Measurements from ENCODE around the gene LRRC4C.

LRRC4C gene

GRCh38 chr11:40287916-40288803 lies 1171.3 kb downstream of the LRRC4C start:
- TF ChIP-seq CTCF (IDR thresholded peaks at IDR 0.05; ENCODE audit: low read depth, low read length), result no peak
- no peak overlapping the region for H3K4me3 ChIP-seq (ENCODE audit: low read depth, low read length)

- no peak for TF ChIP-seq CTCF (IDR thresholded peaks at IDR 0.05; ENCODE audit: low read depth, low read length)
- H3K4me3 ChIP-seq (ENCODE audit: low read depth, low read length), result no peak overlapping the region
Measured at GRCh38 chr11:40286137-40286536, 1173.3 kb downstream of the LRRC4C start.

GRCh38 chr11:40285558-40285957 lies 1173.9 kb downstream of the LRRC4C start:
- no peak for TF ChIP-seq CTCF (IDR thresholded peaks at IDR 0.05; ENCODE audit: low read depth, low read length)
- no peak overlapping the region for H3K4me3 ChIP-seq (ENCODE audit: low read depth, low read length)

GRCh38 chr11:40281052-40281580 lies 1178.3 kb downstream of the LRRC4C start:
- no peak overlapping the region for H3K4me3 ChIP-seq (ENCODE audit: low read depth, low read length)
- TF ChIP-seq CTCF (IDR thresholded peaks at IDR 0.05; ENCODE audit: low read depth, low read length), result no peak

- no peak for TF ChIP-seq CTCF (IDR thresholded peaks at IDR 0.05; ENCODE audit: low read depth, low read length)
- H3K4me3 ChIP-seq (ENCODE audit: low read depth, low read length), result no peak overlapping the region
Measured at GRCh38 chr11:40280159-40281051, 1179.0 kb downstream of the LRRC4C start.

GRCh38 chr11:40276960-40277359 lies 1182.5 kb downstream of the LRRC4C start:
- TF ChIP-seq CTCF (IDR thresholded peaks at IDR 0.05; ENCODE audit: low read depth, low read length), result no peak

More at GRCh38 chr11:40276960-40277359, 1182.5 kb downstream of the LRRC4C start:
- no peak overlapping the region for H3K4me3 ChIP-seq (ENCODE audit: low read depth, low read length)

Measured in WI38 (cell line).